Immature natural killer cell (primary cell): ENCODE data around the gene PRDM16. TPM values are rescaled to one million over a fixed set of nuclear protein-coding genes. Genes with fewer than 3 reads are reported as not detected.

Experiments
- DNase-seq, 3 donors: peaks; one replicate each; pipeline ENCODE4 v3.0.0; 2022; ENCODE audit warnings: mixed read lengths in 1 of 3
- H3K27ac Mint-ChIP-seq, 6 donors: one replicate each; pipeline ENCODE4 v1.8.0; 2020; ENCODE audit warnings: mixed read lengths in 6 of 6, mild to moderate bottlenecking in 5 of 6, inconsistent platforms in 4 of 6, moderate library complexity in 3 of 6
- H3K27me3 Mint-ChIP-seq, 3 donors: one replicate each; pipeline ENCODE4 v1.8.0; 2020 to 2021; ENCODE audit warnings: low read depth in 3 of 3, mild to moderate bottlenecking in 3 of 3, mixed read lengths in 3 of 3, moderate library complexity in 3 of 3, inconsistent platforms in 1 of 3
- H3K36me3 Mint-ChIP-seq, 3 donors: one replicate each; pipeline ENCODE4 v1.8.0; 2020; ENCODE audit warnings: mixed read lengths in 3 of 3, inconsistent platforms in 2 of 3, mild to moderate bottlenecking in 2 of 3
- H3K4me1 Mint-ChIP-seq, 2 donors: one replicate each; pipeline ENCODE4 v1.8.0; 2020; ENCODE audit warnings: inconsistent platforms in 2 of 2, mild to moderate bottlenecking in 2 of 2, mixed read lengths in 2 of 2, moderate library complexity in 1 of 2
- H3K4me3 Mint-ChIP-seq, 5 donors: one replicate each; pipeline ENCODE4 v1.8.0; 2020; ENCODE audit warnings: mild to moderate bottlenecking in 5 of 5, mixed read lengths in 5 of 5, inconsistent platforms in 3 of 5, moderate library complexity in 3 of 5
- H3K9me3 Mint-ChIP-seq, 6 donors: one replicate each; pipeline ENCODE4 v1.8.0; 2020; ENCODE audit warnings: mild to moderate bottlenecking in 6 of 6, mixed read lengths in 6 of 6, inconsistent platforms in 4 of 6, moderate library complexity in 3 of 6
- polyA plus RNA-seq, 3 donors: library from polyadenylated mRNA; unstranded; fragments of 300-500 nt; fragmentation: Illumina TruSeq; gene quantifications; one replicate each; pipeline ENCODE4 v1.2.3, GENCODE V29; 2021

PRDM16 gene
- polyA plus RNA-seq, 3 donors from 2014 or later, result 0.17 to 0.29 (median 0.22) TPM

DNA sequence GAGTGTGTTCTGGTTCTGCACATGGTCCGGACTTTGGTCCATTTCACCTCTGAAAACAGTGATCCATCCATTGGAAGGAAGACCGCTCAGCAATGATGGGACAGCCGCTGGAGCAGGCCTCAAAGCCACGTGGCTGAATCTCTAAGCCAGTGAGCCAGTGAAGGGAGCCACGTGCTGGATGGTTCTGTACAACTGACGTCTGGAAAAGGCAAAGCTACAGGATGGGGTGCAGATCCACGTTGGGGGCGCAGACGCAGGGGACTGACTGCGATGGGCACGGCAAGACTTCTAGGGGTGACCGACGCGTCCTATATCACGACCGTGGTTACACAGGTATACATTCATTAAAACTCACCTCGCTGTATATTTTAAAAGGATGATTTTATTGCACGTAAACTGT lies 375.3 kb downstream of the PRDM16 start:
- Mint-ChIP-seq H3K4me3 (no peak overlapping the region), H3K4me1 (no peaks in the 10 kb centered on the region), H3K36me3 (no peaks in the 10 kb centered on the region), H3K9me3 (peaks cover 0 to 6% (median 3%) of the 10 kb centered on the region in 6 donors), H3K27ac (no peak overlapping the region), H3K27me3 (peaks cover 0 to 7% (median 2%) of the 10 kb centered on the region in 3 donors)
- no peak for DNase-seq

DNA sequence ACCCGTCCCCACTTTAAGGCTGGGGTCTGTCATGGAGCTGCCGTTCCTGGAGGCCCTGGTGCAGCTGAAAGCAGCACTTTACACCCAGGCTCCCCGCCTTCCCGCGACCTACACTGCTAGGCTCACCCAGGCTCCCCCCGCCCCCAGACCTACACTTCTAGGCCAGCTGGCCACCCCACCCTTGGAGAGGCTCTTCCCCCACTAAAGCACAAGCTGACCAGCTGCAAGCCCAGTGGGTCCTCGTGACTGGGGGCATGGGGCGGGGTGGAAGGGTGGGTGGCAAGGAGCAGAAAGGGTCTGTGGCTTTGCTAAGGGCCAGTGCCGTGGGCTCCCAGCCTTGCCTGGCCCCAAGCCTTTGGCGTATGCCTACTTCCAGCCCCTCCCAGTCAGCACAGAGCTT lies 375.7 kb downstream of the PRDM16 start:
- Mint-ChIP-seq H3K27me3 (peaks cover 0 to 7% (median 2%) of the 10 kb centered on the region in 3 donors), H3K4me1 (no peaks in the 10 kb centered on the region), H3K27ac (no peak overlapping the region), H3K4me3 (no peak overlapping the region), H3K9me3 (peaks cover 0 to 6% (median 3%) of the 10 kb centered on the region in 6 donors), H3K36me3 (no peaks in the 10 kb centered on the region)
- no peak for DNase-seq

DNA sequence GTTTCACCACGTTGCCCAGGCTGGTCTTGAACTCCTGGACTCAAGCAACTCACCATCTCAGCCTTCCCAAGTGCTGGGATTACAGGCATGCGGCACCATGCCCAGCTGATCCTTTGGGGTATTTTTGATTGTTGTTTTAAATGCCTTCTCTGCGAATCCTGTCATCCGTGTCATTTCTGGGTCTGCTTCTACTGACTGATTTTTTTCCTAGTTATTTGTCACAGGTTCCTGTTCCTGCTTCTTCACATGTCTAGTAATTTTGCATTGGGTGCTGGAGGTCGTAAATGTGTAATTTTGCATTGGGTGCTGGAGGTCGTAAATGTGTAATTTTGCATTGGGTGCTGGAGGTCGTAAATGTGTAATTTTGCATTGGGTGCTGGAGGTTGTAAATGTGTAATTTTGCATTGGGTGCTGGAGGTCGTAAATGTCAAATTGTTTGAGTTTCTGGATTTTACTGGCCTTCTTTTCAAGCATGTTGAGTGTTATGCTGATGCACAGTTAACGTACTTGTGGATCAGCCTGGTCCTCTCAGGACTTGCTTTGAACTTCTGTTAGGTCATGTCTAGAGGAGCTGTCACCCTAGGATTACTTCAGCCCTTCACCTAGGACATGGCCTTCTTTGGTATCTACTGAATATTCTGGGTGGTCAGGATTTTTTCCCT lies 381.3 kb downstream of the PRDM16 start:
- Mint-ChIP-seq H3K9me3 (peaks cover 0 to 6% (median 3%) of the 10 kb centered on the region in 6 donors), H3K27ac (no peak overlapping the region), H3K4me1 (peaks cover 0 to 8% of the 10 kb centered on the region in 2 donors), H3K27me3 (peaks cover 1 to 6% (median 3%) of the 10 kb centered on the region in 3 donors), H3K4me3 (no peak overlapping the region), H3K36me3 (no peaks in the 10 kb centered on the region)
- DNase-seq, result no peak

DNA sequence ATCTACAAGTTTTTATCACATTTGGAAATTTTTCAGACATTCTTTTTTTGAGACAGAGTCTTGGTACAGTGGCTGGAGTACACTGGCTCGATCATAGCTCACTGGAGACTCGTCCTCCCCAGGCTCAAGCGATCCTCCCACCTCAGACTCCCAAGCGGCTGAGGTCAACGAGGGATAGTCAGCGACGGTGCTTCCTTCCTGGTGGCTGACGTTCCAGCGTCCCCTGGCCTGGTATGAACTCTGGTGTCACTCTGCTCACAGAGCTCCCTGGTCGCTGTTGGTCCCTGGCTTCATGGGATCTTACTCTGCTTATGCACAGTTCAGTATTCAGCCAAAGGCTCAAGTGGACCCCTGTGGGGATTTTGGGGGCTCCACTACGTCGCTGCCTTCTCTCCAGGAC lies 382.0 kb downstream of the PRDM16 start:
- peaks cover 0 to 6% (median 3%) of the 10 kb centered on the region in 6 donors for H3K9me3 Mint-ChIP-seq
- H3K27ac Mint-ChIP-seq, result no peak overlapping the region
- H3K36me3 Mint-ChIP-seq, result no peaks in the 10 kb centered on the region
- DNase-seq, result no peak
- peaks cover 1 to 6% (median 3%) of the 10 kb centered on the region in 3 donors for H3K27me3 Mint-ChIP-seq
- H3K4me1 Mint-ChIP-seq, result peaks cover 0 to 11% of the 10 kb centered on the region in 2 donors
- H3K4me3 Mint-ChIP-seq, result no peak overlapping the region

DNA sequence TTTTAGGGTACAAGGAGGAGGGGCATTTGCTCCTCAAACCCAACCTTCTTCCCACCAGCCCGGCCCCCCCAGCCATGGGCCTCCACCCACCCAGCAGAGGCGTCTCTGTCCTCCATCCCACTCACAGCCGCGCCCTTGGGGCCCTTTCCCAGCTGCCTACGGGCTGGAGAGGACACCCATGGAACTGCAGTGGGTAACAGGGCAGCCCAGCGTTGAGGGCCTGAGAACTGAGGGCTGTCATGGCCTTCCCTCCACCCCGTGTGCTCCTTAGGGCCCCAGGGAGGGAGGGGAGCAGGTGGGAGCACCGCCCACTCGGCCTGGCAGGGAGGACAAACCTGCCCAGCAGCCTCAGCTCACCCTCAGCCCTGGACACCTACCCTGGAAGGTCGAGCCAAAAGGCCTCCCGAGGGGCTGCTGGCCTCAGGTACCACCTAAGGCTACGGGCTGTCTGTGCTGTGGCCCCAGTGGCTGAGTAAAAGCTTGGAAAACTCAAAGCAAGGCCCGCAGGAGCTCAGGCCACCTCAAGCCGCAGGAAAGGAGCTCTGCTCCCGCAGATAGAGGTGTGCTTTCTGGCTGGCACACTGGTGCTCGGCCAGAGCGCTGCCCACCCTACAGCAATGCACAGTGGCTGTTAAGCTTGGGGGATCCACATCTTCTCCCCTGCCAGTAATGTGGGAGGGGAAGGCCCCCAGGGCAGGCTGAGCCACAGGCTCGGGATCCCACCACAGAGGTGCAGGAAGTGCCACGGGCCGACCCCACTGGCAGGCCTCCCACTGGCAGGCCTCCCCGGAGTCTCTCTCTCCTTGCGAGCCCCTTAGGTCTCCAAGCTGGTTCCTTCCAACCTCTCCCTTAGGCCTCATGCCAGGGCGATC lies 383.2 kb downstream of the PRDM16 start:
- Mint-ChIP-seq H3K27me3 (peaks cover 1 to 6% (median 3%) of the 10 kb centered on the region in 3 donors), H3K4me1 (peaks cover 0 to 11% of the 10 kb centered on the region in 2 donors), H3K36me3 (no peaks in the 10 kb centered on the region), H3K9me3 (peaks cover 0 to 3% (median under 1%) of the 10 kb centered on the region in 6 donors), H3K4me3 (no peak overlapping the region), H3K27ac (no peak overlapping the region)
- DNase-seq, result no peak

DNA sequence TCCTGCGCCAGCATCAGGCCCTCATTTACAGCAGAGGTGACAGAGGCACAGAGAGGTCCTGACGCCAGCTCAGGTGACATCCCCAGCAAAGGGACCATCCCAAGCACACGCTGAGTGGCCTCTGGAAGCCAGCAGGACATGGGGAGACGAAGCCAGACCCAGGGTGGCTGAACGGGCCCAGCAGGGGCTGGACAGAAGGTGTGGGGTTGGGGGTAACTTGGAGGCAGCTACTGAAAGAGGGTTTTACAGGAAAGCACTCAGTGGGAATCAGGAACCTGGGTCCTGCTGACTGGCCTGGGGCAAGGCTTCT lies 383.8 kb downstream of the PRDM16 start:
- Mint-ChIP-seq H3K9me3 (peaks cover 0 to 3% (median under 1%) of the 10 kb centered on the region in 6 donors), H3K36me3 (no peaks in the 10 kb centered on the region), H3K4me1 (peaks cover 0 to 11% of the 10 kb centered on the region in 2 donors), H3K4me3 (no peak overlapping the region), H3K27ac (no peak overlapping the region), H3K27me3 (peaks cover 1 to 6% (median 3%) of the 10 kb centered on the region in 3 donors)
- DNase-seq, result no peak

DNA sequence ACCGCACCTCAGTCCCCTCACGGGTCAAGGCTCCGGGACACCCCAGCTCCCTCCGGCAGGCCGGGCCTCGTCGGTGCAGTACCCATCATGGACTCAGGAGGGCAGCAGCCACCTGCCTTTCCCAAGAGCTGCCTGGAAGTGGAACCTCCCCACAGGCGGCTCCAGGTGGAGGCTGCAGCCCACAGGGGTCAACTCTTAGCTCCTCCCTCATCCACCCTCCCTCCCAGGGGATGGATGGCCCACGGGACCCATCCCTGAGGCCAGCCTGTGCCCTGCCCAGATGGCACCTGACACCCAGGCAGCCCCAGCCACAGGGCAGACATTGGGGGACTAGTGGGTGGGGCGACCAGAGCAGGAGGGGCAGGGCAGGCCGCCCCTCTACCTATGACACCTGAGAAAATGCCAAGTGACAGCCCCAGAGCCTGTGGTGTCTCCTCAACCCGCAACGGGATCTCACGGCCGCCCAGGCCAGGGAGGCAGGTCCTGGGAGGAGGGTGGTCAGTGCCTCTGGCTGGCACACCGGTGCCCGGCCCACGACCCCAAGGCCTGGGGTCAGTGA lies 384.3 kb downstream of the PRDM16 start:
- H3K36me3 Mint-ChIP-seq, result no peaks in the 10 kb centered on the region
- H3K4me1 Mint-ChIP-seq, result peaks cover 0 to 11% of the 10 kb centered on the region in 2 donors
- H3K4me3 Mint-ChIP-seq, result peak overlapping the region; percentile 32 to 71 (median 45)
- peaks cover 1 to 4% (median 3%) of the 10 kb centered on the region in 3 donors for H3K27me3 Mint-ChIP-seq
- DNase-seq, result peak; percentile 50 to 55 (median 54)
- no peaks in the 10 kb centered on the region for H3K9me3 Mint-ChIP-seq
- no peak overlapping the region for H3K27ac Mint-ChIP-seq

DNA sequence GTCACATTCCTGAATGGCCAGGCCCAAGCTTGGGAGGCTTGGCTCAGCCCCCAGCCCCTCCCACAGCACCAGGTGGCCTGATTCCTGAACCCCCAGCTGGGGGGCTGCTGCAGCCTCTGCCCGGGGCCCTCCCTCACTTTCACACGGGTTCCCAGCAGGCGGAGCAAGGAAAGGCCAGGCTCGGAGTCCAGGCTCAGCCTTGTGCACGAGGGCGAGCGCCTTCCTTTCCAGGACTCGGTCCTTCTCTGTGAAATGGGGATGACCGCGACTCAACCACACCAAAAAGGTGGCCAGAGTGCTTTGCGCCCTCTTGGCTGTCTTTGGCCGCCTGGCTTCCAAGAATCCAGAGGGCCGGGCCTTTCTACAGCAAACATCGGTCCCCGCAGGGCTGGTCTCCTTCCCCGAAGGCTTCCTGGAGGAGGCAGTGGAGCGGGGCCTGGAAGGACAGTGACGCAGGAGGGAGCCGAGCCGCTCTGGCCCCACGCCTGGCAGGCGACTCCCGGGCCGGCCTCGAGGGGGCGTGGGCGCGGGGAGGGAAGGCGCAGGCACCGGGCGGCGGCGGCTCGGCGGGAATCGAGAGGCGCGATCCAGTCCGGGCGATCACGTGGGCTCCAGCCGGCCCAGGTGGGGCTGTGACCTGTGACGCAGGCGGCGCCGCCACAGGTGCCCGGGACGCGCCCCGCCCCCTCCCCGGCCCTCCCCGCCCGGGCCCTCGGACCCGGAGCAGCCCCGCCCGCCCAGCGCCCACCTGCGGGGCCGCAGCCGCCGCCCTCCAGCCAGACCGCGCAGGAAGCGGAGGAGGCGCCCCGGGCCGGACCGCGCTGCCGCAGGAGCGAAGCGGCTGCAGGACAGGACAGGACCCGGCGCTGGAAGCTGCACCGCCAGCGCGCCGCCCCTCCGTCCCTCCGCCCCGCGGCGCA lies 385.1 kb downstream of the PRDM16 start, which contains the start of gene ARHGEF16:
ARHGEF16 (plus strand) TSS at position 775 of the 920 bp plus-strand sequence. CDS start 8,420 bp downstream, outside the sequence.
- Mint-ChIP-seq H3K27me3 (peaks cover 1 to 4% (median 3%) of the 10 kb centered on the region in 3 donors), H3K4me3 (peak within 1 kb of the TSS; percentile 21 to 74 (median 53)), H3K9me3 (no peaks in the 10 kb centered on the region), H3K27ac (no peak within 1 kb of the TSS), H3K4me1 (peaks cover 0 to 11% of the 10 kb centered on the region in 2 donors), H3K36me3 (no peaks in the 10 kb centered on the region)
- peak; percentile 9 to 17 (median 16) for DNase-seq

DNA sequence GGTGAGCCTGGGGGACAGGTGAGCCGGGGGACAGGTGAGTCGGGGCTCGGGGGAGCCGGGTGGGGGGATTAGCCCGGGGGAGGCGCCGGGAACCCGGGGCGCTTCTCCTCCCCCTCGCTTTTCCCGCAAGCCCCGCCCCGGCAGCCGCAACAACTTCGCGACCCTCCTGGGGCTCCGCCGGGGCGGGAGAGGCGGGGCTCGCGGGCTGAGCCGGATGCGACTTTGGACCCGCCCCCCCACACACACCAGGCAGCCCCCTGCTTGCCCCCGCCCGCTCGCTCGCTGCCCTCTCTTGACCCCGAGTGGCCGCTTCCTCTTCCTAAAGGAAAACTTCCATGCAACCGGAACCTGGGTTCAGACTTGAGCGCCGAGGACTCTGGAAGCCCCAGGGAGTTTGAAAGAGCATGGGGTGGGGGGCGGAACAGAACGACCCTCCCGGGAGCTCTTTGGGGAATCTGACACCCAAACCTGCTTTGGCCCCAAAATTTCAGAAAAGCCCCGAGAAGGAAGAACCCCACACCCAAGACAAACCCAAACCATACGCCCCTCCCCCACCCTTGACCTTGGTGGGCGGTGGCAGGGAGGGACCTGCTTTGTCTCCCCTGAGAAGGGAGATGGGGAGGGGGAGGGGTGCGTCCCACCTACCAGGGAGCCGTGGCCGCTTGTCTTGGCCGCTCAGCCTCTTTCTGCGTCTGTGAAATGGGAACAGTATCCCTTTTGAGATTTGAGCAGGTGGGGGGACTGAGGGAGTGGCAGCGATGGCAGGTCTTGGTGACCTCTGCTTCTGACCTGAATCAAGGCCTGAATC lies 386.0 kb downstream of the PRDM16 start:
- Mint-ChIP-seq H3K9me3 (no peaks in the 10 kb centered on the region), H3K4me3 (peak overlapping the region; percentile 21 to 74 (median 53)), H3K27me3 (peaks cover 1 to 4% (median 3%) of the 10 kb centered on the region in 3 donors), H3K36me3 (no peaks in the 10 kb centered on the region), H3K27ac (no peak overlapping the region), H3K4me1 (peaks cover 0 to 11% of the 10 kb centered on the region in 2 donors)
- no peak for DNase-seq

DNA sequence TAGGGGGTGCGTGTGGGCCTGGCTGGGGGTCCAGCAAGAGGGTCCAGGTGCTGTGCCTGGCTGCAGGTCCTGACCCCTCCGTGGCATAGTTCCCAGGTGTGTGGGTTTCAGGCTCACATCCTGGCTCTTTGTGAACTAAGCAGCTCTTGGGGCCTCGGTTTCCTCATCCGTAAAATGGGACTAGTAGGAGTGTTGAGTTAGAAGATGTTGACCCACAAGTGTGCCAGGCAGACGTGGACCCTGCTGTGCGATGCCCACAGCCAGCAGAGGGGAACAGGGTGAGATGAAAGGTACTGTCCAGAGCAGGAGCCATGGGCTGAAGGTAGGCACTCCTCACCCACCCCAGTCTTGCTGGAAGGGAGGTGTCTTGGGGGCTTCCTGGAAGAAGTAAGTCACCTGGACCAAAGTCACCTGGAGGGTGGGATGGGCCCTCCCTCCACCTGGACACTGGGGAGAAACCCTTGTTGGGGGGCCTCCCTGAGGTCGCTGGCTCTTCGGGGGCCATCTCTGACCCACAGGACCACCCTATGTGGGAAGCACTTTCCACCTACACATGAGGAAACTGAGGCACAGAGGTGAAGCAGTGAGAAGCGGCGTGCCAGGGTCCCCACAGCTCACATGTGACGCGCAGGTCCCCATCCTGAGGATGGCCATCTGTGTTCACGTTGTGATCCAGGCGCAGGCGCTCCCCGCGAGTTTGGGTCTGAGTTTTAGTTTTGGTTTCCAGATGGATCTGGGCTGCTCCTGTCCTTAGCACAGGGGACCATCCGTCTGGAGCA lies 386.9 kb downstream of the PRDM16 start:
- Mint-ChIP-seq H3K27me3 (peaks cover 0 to 4% (median 0%) of the 10 kb centered on the region in 3 donors), H3K27ac (no peak overlapping the region)

DNA sequence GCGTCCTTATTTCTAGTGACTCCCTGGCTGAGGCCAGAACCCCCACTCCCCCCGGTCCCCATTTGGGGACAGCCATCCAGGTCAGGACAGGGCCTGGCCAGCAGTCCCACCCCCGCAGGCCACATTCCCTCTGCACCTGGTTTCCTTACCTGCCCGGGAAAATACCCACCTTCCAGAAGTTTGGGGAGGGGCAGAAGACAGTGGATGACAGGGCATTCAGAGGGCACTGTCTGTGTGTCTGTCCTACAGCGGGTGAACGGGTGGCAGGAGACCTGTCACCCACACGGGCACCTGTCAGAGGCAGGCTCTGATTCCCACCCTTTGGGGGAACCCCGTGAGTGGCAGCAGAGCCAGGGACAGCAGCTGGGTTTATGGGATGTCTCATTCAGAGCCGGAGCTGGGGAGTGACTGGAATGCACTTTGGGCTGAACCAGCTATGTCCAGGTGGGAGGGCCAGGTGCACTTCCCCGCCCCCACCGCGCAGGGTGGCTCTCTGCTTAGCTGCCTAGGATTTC lies 387.5 kb downstream of the PRDM16 start:
- Mint-ChIP-seq H3K36me3 (no peaks in the 10 kb centered on the region), H3K27ac (no peak overlapping the region), H3K9me3 (no peaks in the 10 kb centered on the region), H3K4me3 (no peak overlapping the region), H3K27me3 (peaks cover 0 to 2% (median 0%) of the 10 kb centered on the region in 3 donors), H3K4me1 (peaks cover 0 to 11% of the 10 kb centered on the region in 2 donors)
- no peak for DNase-seq

More for the DNA sequence above, 386.9 kb downstream of the PRDM16 start:
- no peaks in the 10 kb centered on the region for H3K36me3 Mint-ChIP-seq
- no peak for DNase-seq
- no peaks in the 10 kb centered on the region for H3K9me3 Mint-ChIP-seq
- H3K4me3 Mint-ChIP-seq, result peak overlapping the region in 3 of 5 donors; percentile 21 to 58 (median 23)
- peaks cover 0 to 11% of the 10 kb centered on the region in 2 donors for H3K4me1 Mint-ChIP-seq
